ENCODE results near the gene AP5B1. TPM values are rescaled to one million over a fixed set of nuclear protein-coding genes. Genes with fewer than 3 reads are reported as not detected.

Gene AP5B1
- total RNA-seq, 2 experiments from 2014 or later = 12.9 to 25.6 TPM

DNA sequence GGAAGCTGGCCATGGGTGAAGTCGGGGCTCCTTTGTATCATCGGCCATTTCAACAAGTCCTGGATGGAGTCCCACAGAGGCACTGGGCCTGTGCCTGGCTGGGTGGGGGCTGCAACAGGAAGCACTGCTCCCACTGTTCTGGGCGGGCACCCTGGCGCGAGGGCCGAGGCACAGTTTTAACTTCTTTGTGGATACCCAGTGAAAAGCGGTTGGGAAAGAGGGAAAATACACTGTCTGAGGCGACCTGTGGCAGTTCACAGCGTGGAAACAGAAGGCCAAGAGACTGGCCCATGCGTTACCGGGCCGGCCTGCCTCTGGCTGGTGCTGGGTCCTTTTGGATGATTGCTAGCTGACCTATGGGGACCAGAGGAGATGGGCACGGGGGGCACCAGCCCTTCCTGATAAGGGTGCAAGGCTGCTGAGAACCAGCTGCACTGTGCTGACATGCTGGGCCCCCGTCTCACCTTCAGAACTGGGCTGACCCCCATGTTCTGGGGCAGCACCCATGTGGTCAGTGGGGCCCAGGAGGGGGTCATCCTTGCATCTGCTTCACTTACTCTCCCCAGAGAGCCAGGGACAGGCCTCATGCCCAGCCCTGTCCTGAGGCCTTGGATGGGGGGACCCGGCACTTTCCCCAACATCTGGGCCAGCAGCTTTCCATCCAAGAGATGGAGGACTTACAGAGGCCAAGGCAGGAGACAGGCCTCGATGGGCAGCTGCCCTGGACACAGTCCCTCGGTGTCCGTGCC, 10.3 kb upstream of the AP5B1 start:
- TF ChIP-seq, protein P1, sequence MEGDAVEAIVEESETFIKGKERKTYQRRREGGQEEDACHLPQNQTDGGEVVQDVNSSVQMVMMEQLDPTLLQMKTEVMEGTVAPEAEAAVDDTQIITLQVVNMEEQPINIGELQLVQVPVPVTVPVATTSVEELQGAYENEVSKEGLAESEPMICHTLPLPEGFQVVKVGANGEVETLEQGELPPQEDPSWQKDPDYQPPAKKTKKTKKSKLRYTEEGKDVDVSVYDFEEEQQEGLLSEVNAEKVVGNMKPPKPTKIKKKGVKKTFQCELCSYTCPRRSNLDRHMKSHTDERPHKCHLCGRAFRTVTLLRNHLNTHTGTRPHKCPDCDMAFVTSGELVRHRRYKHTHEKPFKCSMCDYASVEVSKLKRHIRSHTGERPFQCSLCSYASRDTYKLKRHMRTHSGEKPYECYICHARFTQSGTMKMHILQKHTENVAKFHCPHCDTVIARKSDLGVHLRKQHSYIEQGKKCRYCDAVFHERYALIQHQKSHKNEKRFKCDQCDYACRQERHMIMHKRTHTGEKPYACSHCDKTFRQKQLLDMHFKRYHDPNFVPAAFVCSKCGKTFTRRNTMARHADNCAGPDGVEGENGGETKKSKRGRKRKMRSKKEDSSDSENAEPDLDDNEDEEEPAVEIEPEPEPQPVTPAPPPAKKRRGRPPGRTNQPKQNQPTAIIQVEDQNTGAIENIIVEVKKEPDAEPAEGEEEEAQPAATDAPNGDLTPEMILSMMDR (conservative IDR thresholded peaks at IDR 0.05; ENCODE audit: low read length) = no peak
- no peak for TF ChIP-seq EZH2phosphoT487 (IDR thresholded peaks at IDR 0.05; ENCODE audit: borderline replicate concordance, low read depth, low read length)
- Histone ChIP-seq H3K79me2 (ENCODE audit: insufficient read depth, low read depth, low read length) (no peaks in the 10 kb centered on the region), H3K4me2 (ENCODE audit: low read length) (peak overlapping the region; percentile 47; the same call in 1 of the 2 replicates), H2AFZ (ENCODE audit: low read length) (peak overlapping the region; percentile 42), H4K20me1 (ENCODE audit: insufficient read depth, low read length) (no peaks in the 10 kb centered on the region), H3K9me3 (ENCODE audit: low read length) (no peaks in the 10 kb centered on the region), H3K4me3 (ENCODE audit: low read depth, low read length, poor library complexity, severe bottlenecking) (no peak overlapping the region), H3K36me3 (ENCODE audit: insufficient read depth, low read length) (no peaks in the 10 kb centered on the region), H3K4me1 (ENCODE audit: insufficient read depth, low read length, poor library complexity, severe bottlenecking) (peaks cover 36% of the 10 kb centered on the region), H3K9me2 (ENCODE audit: insufficient read depth, low read length) (no peaks in the 10 kb centered on the region), H3K27ac (ENCODE audit: low read depth, low read length, poor library complexity, severe bottlenecking) (peak overlapping the region; percentile 32)
- no TSS peak for BruUV-seq (replicated peaks)
- intact Hi-C loops (cut with micrococcal nuclease; ENCODE audit: unreplicated experiment) = no loop called here
- no peak for DNase-seq (ENCODE audit: low spot score)
- ChIA-PET CTCF (ENCODE audit: unreplicated experiment) (interaction anchor here (0.9 kb wide), 1 partner anchor 11 kb away, joined by 3 read pairs; no protein-coding TSS in a partner anchor), POLR2A (interaction anchor here (0.6 to 0.8 kb wide), 2 partner anchors 9 to 23 kb away, joined by 3 read pairs; no protein-coding TSS in a partner anchor)

DNA sequence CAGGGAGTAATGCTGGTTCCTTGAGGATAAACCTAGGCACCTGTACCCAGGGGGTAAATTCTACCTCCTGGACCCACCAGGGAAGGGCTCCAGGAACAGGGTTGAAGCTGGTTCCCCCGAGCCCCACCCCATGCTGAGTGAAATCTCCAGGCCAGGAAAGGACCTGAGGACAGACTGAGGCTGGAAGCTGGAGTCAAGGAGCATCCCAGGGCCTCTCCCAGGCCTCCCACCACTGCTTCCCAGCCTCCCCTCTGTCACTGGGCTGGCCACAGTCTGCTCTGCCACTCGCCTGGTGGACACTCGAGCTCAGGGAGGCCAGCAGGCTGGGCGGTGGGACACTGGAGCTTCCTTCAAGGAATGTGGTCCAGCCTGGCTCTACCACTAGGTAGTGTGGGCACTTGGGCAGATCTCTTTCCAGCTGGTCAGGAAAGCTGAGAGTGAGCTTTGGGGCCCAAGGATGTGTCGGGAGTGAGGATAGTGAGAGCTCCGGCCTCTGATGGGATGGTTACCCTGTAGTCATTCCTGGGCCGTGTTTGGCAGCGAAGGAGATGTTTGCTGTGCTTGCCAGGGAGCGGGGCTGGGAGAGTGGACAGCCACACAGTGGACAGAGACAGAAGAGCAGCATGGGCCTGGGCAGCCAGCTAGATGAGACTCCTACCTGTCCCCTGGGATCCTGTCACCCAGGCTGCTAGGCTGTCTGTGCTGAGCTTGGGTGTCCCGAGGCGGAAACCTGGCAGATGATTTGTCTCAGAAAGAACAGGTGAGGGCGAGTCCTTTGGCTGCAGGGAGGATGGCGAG, 9.5 kb upstream of the AP5B1 start:
- no peaks in the 10 kb centered on the region for H4K20me1 ChIP-seq (ENCODE audit: insufficient read depth, low read length)
- POLR2A ChIA-PET = interaction anchor here (0.6 kb wide), 1 partner anchor 22 kb away, joined by 3 read pairs; no protein-coding TSS in a partner anchor

More for the DNA sequence above, 9.5 kb upstream of the AP5B1 start:
- intact Hi-C loops (cut with micrococcal nuclease; ENCODE audit: unreplicated experiment) = no loop called here
- H2AFZ ChIP-seq (ENCODE audit: low read length) = no peak overlapping the region
- CTCF ChIA-PET (ENCODE audit: unreplicated experiment) = no interaction called here
- no peak overlapping the region for H3K4me3 ChIP-seq (ENCODE audit: low read depth, low read length, poor library complexity, severe bottlenecking)
- no peak for DNase-seq (ENCODE audit: low spot score)
- TF ChIP-seq, protein P1 (conservative IDR thresholded peaks at IDR 0.05; ENCODE audit: low read length) = no peak
- no peak for TF ChIP-seq EZH2phosphoT487 (IDR thresholded peaks at IDR 0.05; ENCODE audit: borderline replicate concordance, low read depth, low read length)
- no peaks in the 10 kb centered on the region for H3K9me3 ChIP-seq (ENCODE audit: low read length)
- peaks cover 36% of the 10 kb centered on the region for H3K4me1 ChIP-seq (ENCODE audit: insufficient read depth, low read length, poor library complexity, severe bottlenecking)
- no peaks in the 10 kb centered on the region for H3K9me2 ChIP-seq (ENCODE audit: insufficient read depth, low read length)
- no peak overlapping the region for H3K27ac ChIP-seq (ENCODE audit: low read depth, low read length, poor library complexity, severe bottlenecking)
- no peak overlapping the region for H3K4me2 ChIP-seq (ENCODE audit: low read length)
- no peaks in the 10 kb centered on the region for H3K79me2 ChIP-seq (ENCODE audit: insufficient read depth, low read depth, low read length)
- no TSS peak for BruUV-seq (replicated peaks)
- H3K36me3 ChIP-seq (ENCODE audit: insufficient read depth, low read length) = no peaks in the 10 kb centered on the region
